Right lung (tissue), 5 donors: ENCODE data around the gene OR10G7. TPM values are rescaled to one million over a fixed set of nuclear protein-coding genes. Genes with fewer than 3 reads are reported as not detected.
"Not testable (repeated sequence)": the region's sequence is repeated elsewhere in the genome, so short reads cannot be mapped to it uniquely, and the experiment has no call there.

Source experiments
- DNase-seq, 2 donors: peaks; one replicate each; pipeline ENCODE4 v3.0.0-alpha.2; 2013
- polyA plus RNA-seq, 5 donors: library from polyadenylated mRNA; unstranded; fragments of 120-200 nt; gene quantifications; one replicate each; pipeline versions ENCODE4 v1.2.1 to v1.2.3, GENCODE V29; 2013; ENCODE audit warnings: inconsistent platforms in 1 of 5, low replicate concordance in 1 of 5; ENCODE audit not compliant: insufficient read length in 5 of 5, insufficient read depth in 1 of 5

Gene OR10G7
- polyA plus RNA-seq, 5 donors, result not detected

GRCh38 chr11:124043420-124043819, 2.3 kb upstream of the OR10G7 start:
- DNase-seq, result no peak

- DNase-seq, result no peak
Measured at GRCh38 chr11:124039557-124039956, 1.6 kb downstream of the OR10G7 start.

- no peak for DNase-seq
Measured at GRCh38 chr11:124036666-124037065, 4.5 kb downstream of the OR10G7 start.

- no peak for DNase-seq
Measured at GRCh38 chr11:124026498-124026897, 14.6 kb downstream of the OR10G7 start, which contains the start of gene OR10G8. Gene OR10G8, plus strand, starts transcription at chr11:124026798. Its CDS starts 2,825 bp downstream, at chr11:124029623.

GRCh38 chr11:124015837-124016236, 25.3 kb downstream of the OR10G7 start:
- DNase-seq, result not testable (repeated sequence)

GRCh38 chr11:124012697-124013096, 28.4 kb downstream of the OR10G7 start, which contains the start of gene OR10G4:
Gene OR10G4, plus strand, starts transcription at chr11:124012997. Its CDS starts 2,578 bp downstream, at chr11:124015575.
- no peak for DNase-seq

GRCh38 chr11:123995119-123995518, 46.0 kb downstream of the OR10G7 start, which contains the start of gene OR10G6:
Gene OR10G6, minus strand, starts transcription at chr11:123995161. Its CDS starts 0 bp downstream, at chr11:123995161.
- DNase-seq, result no peak

Other genes starting within 250 kb of the OR10G7 start
- gene OR6M1, start 235.0 kb downstream of the OR10G7 start, polyA plus RNA-seq, result not detected
- gene TMEM225, start 155.7 kb downstream of the OR10G7 start, polyA plus RNA-seq, result not detected
- gene OR8D4, start 139.2 kb downstream of the OR10G7 start, polyA plus RNA-seq, result under 1 TPM in 2 of 5 donors, not detected in 3; 0.04 to 0.06 TPM
- not detected for gene OR4D5, start 101.7 kb downstream of the OR10G7 start, polyA plus RNA-seq
- not detected for gene OR6T1, start 97.5 kb downstream of the OR10G7 start, polyA plus RNA-seq
- not detected for gene OR10S1, start 63.5 kb downstream of the OR10G7 start, polyA plus RNA-seq
- not detected for gene OR10G6, start 46.2 kb downstream of the OR10G7 start, polyA plus RNA-seq
- not detected for gene OR10G4, start 28.3 kb downstream of the OR10G7 start, polyA plus RNA-seq
- gene OR10G9, start 18.3 kb downstream of the OR10G7 start, polyA plus RNA-seq, result not detected
- not detected for gene OR10G8, start 14.5 kb downstream of the OR10G7 start, polyA plus RNA-seq
- 10 to 100 TPM; 17.7 to 19.2 (median 18.2) TPM for gene VWA5A, start 74.1 kb upstream of the OR10G7 start, polyA plus RNA-seq
- not detected for gene OR10D3, start 142.0 kb upstream of the OR10G7 start, polyA plus RNA-seq
- not detected for gene OR8G1, start 199.8 kb upstream of the OR10G7 start, polyA plus RNA-seq
- not detected for gene OR8G5, start 215.1 kb upstream of the OR10G7 start, polyA plus RNA-seq